Smooth muscle cell (in vitro differentiated cells): ENCODE results near the gene TPCN2. TPM values are rescaled to one million over a fixed set of nuclear protein-coding genes. Genes with fewer than 3 reads are reported as not detected.

Experiments used
- DNase-seq: peaks from one replicate; lab custom pipeline; 2025; ENCODE audit not compliant: unreplicated experiment; lab: John Stamatoyannopoulos, UW
- H2AFZ ChIP-seq: fragments of 200-600 bp; sonication (generic); 2 replicates; pipeline ENCODE4 v1.6.0; 2016; ENCODE audit warnings: antibody characterized with exemption, low read depth, mild to moderate bottlenecking
- H3F3A ChIP-seq: fragments of 200-600 bp; sonication (generic); 2 replicates; pipeline ENCODE4 v1.6.0; 2017; ENCODE audit warnings: antibody characterized with exemption, low read depth
- H3K27ac ChIP-seq: fragments of 200-600 bp; sonication (generic); 2 replicates; pipeline ENCODE4 v1.5.1; 2016; ENCODE audit warnings: low read depth, mild to moderate bottlenecking
- H3K27me3 ChIP-seq: fragments of 200-600 bp; sonication (generic); 2 replicates; pipeline ENCODE4 v1.6.1; 2016; ENCODE audit warnings: low read depth, mild to moderate bottlenecking
- H3K36me3 ChIP-seq: fragments of 200-600 bp; sonication (generic); 2 replicates; pipeline ENCODE4 v1.5.1; 2016; ENCODE audit warnings: low read depth
- H3K4me1 ChIP-seq: fragments of 200-600 bp; sonication (generic); 2 replicates; pipeline ENCODE4 v1.5.1; 2016; ENCODE audit warnings: low read depth
- H3K4me2 ChIP-seq: fragments of 200-600 bp; sonication (generic); 2 replicates; pipeline ENCODE4 v1.6.0; 2016; ENCODE audit warnings: mild to moderate bottlenecking
- H3K4me3 ChIP-seq: fragments of 200-600 bp; sonication (generic); 2 replicates; pipeline ENCODE4 v1.5.1; 2016; ENCODE audit warnings: mild to moderate bottlenecking
- H3K79me2 ChIP-seq: fragments of 200-600 bp; sonication (generic); 2 replicates; pipeline ENCODE4 v1.6.0; 2016; ENCODE audit warnings: low read depth, mild to moderate bottlenecking
- H3K9ac ChIP-seq: fragments of 200-600 bp; sonication (generic); 2 replicates; pipeline ENCODE4 v1.6.0; 2016; ENCODE audit warnings: low read depth
- H3K9me3 ChIP-seq: fragments of 200-600 bp; sonication (generic); replicated peaks from 2 replicates; pipeline ENCODE4 v1.5.1; 2016; ENCODE audit warnings: low read depth
- H4K20me1 ChIP-seq: fragments of 200-600 bp; sonication (generic); 2 replicates; pipeline ENCODE4 v1.6.0; 2016; ENCODE audit warnings: low read depth
- WGBS: methylation state at CpG from one replicate; pipeline ENCODE4 v1.1.7; 2016; ENCODE audit warnings: low lambda C conversion rate; 5-methylcytosine and 5-hydroxymethylcytosine counted together
- polyA plus RNA-seq: library from polyadenylated mRNA; unstranded; fragments of >200 nt; fragmentation: Nextera tagmentation; extraction: Ambion mirVana; gene quantifications from 2 replicates; pipeline ENCODE4 v1.2.1, GENCODE V29; 2016
- total RNA-seq: library from RNA; depleted of rRNA; stranded (reverse); fragments of >200 nt; gene quantifications from 2 replicates; pipeline ENCODE4 v1.2.3, GENCODE V29; 2014
- TF ChIP-seq, protein P1 (sequence below): fragments of 200-600 bp; sonication (generic); IDR thresholded peaks from 2 replicates; pipeline ENCODE4 v1.5.1; 2017; ENCODE audit warnings: borderline replicate concordance, mild to moderate bottlenecking, antibody characterized with exemption; ENCODE audit not compliant: insufficient read depth, poor library complexity, severe bottlenecking

Gene TPCN2
- total and polyA plus RNA-seq, 2 experiments from 2014 or later, result 7.4 to 10.5 TPM

DNA sequence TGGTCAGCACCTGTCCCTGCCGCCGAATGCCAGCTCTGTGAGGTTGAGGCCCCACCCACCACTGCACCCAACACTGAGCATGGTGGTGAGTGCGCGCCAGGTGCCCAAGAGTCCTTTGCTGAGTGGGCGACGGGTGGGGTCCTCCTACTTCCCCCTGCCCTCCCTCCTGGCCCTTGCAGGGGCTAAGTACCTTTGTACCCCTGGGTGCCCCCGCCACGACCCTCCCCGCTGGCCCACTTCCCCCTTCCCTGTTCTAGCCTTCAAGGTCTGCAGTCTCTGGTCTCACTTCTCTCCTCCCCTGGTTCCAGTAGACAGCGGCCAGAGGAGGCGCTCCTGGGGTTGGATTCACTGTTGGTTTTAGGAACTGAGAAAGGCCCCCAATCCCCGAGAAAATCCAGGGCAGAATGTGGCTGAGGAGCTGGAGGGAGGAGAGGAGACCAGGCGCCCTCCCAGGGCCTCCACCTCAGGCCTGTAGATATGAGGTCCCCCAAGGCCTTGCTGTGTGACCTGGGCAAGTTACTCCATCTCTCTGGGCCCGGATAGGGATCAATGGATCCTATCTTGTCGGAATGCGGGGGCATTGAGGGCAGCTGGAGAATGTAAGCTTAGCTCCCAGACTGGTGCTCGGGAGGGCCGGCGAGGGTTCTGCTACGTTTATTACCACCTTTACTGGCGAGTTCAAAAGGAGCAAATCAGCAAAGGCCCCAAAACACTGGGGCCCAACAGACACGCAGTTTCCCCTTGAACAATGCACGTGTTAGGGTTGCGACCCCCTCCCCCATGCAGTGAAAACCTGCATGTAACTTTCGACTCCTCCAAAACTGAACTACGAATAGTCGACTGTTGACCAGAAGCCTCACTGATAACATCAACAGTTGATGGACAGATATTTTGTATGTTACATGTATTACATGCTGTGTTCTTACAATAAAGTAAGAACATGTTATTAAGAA lies 75.1 kb downstream of the TPCN2 start:
- WGBS, result 75% methylated on average over 26 of the region's 27 CpGs
- Histone ChIP-seq H3K36me3 (no peaks in the 10 kb centered on the region), H3K9ac (no peak overlapping the region), H3K4me2 (peak overlapping the region; percentile 80), H2AFZ (no peak overlapping the region), H4K20me1 (no peaks in the 10 kb centered on the region), H3K4me3 (no peak overlapping the region), H3K27me3 (no peaks in the 10 kb centered on the region), H3K27ac (no peak overlapping the region), H3K79me2 (no peaks in the 10 kb centered on the region), H3K9me3 (no peaks in the 10 kb centered on the region), H3F3A (no peaks in the 10 kb centered on the region), H3K4me1 (peaks cover 8% of the 10 kb centered on the region)
- TF ChIP-seq, protein P1, sequence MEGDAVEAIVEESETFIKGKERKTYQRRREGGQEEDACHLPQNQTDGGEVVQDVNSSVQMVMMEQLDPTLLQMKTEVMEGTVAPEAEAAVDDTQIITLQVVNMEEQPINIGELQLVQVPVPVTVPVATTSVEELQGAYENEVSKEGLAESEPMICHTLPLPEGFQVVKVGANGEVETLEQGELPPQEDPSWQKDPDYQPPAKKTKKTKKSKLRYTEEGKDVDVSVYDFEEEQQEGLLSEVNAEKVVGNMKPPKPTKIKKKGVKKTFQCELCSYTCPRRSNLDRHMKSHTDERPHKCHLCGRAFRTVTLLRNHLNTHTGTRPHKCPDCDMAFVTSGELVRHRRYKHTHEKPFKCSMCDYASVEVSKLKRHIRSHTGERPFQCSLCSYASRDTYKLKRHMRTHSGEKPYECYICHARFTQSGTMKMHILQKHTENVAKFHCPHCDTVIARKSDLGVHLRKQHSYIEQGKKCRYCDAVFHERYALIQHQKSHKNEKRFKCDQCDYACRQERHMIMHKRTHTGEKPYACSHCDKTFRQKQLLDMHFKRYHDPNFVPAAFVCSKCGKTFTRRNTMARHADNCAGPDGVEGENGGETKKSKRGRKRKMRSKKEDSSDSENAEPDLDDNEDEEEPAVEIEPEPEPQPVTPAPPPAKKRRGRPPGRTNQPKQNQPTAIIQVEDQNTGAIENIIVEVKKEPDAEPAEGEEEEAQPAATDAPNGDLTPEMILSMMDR, result no peak
- no peak for DNase-seq

- Histone ChIP-seq H3K4me1 (peaks cover 8% of the 10 kb centered on the region), H3K9ac (no peak overlapping the region), H3K9me3 (no peaks in the 10 kb centered on the region), H3K4me2 (no peak overlapping the region), H3K27ac (no peak overlapping the region), H2AFZ (no peak overlapping the region), H3F3A (no peaks in the 10 kb centered on the region), H3K79me2 (no peaks in the 10 kb centered on the region), H3K36me3 (no peaks in the 10 kb centered on the region), H3K27me3 (no peaks in the 10 kb centered on the region), H3K4me3 (no peak overlapping the region), H4K20me1 (no peaks in the 10 kb centered on the region)
- DNase-seq, result no peak
- WGBS, result 98% methylated on average over 3 of the region's 3 CpGs
- TF ChIP-seq, protein P1, result no peak
Measured at GRCh38 chr11:69125861-69126260, 77.1 kb downstream of the TPCN2 start.

GRCh38 chr11:69126286-69126685 lies 77.6 kb downstream of the TPCN2 start:
- H3F3A ChIP-seq, result no peaks in the 10 kb centered on the region
- H3K4me1 ChIP-seq, result peaks cover 8% of the 10 kb centered on the region
- H3K79me2 ChIP-seq, result no peaks in the 10 kb centered on the region
- no peak overlapping the region for H2AFZ ChIP-seq
- H3K9ac ChIP-seq, result no peak overlapping the region
- H3K9me3 ChIP-seq, result no peaks in the 10 kb centered on the region
- TF ChIP-seq, protein P1, result no peak
- H3K27ac ChIP-seq, result no peak overlapping the region
- H3K36me3 ChIP-seq, result no peaks in the 10 kb centered on the region
- H3K27me3 ChIP-seq, result no peaks in the 10 kb centered on the region
- H3K4me2 ChIP-seq, result no peak overlapping the region
- WGBS, result 98% methylated on average over 12 of the region's 12 CpGs
- no peak overlapping the region for H3K4me3 ChIP-seq
- no peaks in the 10 kb centered on the region for H4K20me1 ChIP-seq
- no peak for DNase-seq
